Suppressor macrophage (primary cell): ENCODE results near the gene NBEA.
A peak's percentile ranks its signal among the peaks of the same experiment; 100 is the strongest.
"Not testable (repeated sequence)": the region's sequence is repeated elsewhere in the genome, so short reads cannot be mapped to it uniquely, and the experiment has no call there.

Experiments used
- DNase-seq, 4 experiments: peaks; one replicate each; pipeline ENCODE4 v3.0.0-alpha.2; 2020 to 2022

The NBEA gene

GRCh38 chr13:35086667-35087066 is 144.6 kb downstream of the NBEA start:
- DNase-seq: no peak

GRCh38 chr13:35092251-35092650 is 150.2 kb downstream of the NBEA start:
- no peak for DNase-seq

- no peak for DNase-seq
These were observed 150.7 kb downstream of the NBEA start for GRCh38 chr13:35092751-35093150.

- no peak for DNase-seq
These were observed 151.3 kb downstream of the NBEA start for GRCh38 chr13:35093356-35093755.

- not testable (repeated sequence) for DNase-seq
These were observed 164.7 kb downstream of the NBEA start for GRCh38 chr13:35106771-35107170.

- no peak for DNase-seq
These were observed 165.5 kb downstream of the NBEA start for GRCh38 chr13:35107535-35107934.

- DNase-seq: not testable (repeated sequence)
These were observed 171.5 kb downstream of the NBEA start for GRCh38 chr13:35113612-35114011.

GRCh38 chr13:35127466-35127865 is 185.4 kb downstream of the NBEA start:
- no peak for DNase-seq

GRCh38 chr13:35129500-35129899 is 187.4 kb downstream of the NBEA start:
- DNase-seq: peak in 2 of 4 experiments; percentile 17 to 38

GRCh38 chr13:35131471-35131870 is 189.4 kb downstream of the NBEA start:
- no peak for DNase-seq

GRCh38 chr13:35136585-35136984 is 194.5 kb downstream of the NBEA start:
- no peak for DNase-seq

- peak; percentile 27 to 76 (median 57) for DNase-seq
These were observed 197.5 kb downstream of the NBEA start for GRCh38 chr13:35139591-35139990.

- DNase-seq: no peak
These were observed 198.3 kb downstream of the NBEA start for GRCh38 chr13:35140321-35140720.

- no peak for DNase-seq
These were observed 198.8 kb downstream of the NBEA start for GRCh38 chr13:35140831-35141230.

- no peak for DNase-seq
These were observed 201.1 kb downstream of the NBEA start for GRCh38 chr13:35143123-35143522.

- DNase-seq: peak; percentile 19 to 64 (median 38)
These were observed 202.3 kb downstream of the NBEA start for GRCh38 chr13:35144166-35144890.

GRCh38 chr13:35146686-35147085 is 204.6 kb downstream of the NBEA start:
- no peak for DNase-seq

GRCh38 chr13:35157143-35157755 is 215.2 kb downstream of the NBEA start:
- DNase-seq: peak; percentile 63 to 77 (median 67)

GRCh38 chr13:35159041-35159440 is 217.0 kb downstream of the NBEA start:
- DNase-seq: no peak

GRCh38 chr13:35160896-35161295 is 218.8 kb downstream of the NBEA start:
- DNase-seq: no peak

- DNase-seq: peak in 2 of 4 experiments; percentile 14 to 36
These were observed 220.3 kb downstream of the NBEA start for GRCh38 chr13:35162420-35162819.

- DNase-seq: no peak
These were observed 221.6 kb downstream of the NBEA start for GRCh38 chr13:35163674-35164073.

GRCh38 chr13:35164324-35164932 is 222.4 kb downstream of the NBEA start:
- DNase-seq: peak in 3 of 4 experiments; percentile 12 to 77 (median 60)

GRCh38 chr13:35165205-35165604 is 223.1 kb downstream of the NBEA start:
- no peak for DNase-seq
